Measurements from ENCODE around the gene RBMS3. TPM values are rescaled to one million over a fixed set of nuclear protein-coding genes. Genes with fewer than 3 reads are reported as not detected.

The RBMS3 gene
- total RNA-seq, 2 donors from 2014 or later = 2.8 to 9.6 TPM

- Histone ChIP-seq H3K9me3 (no peaks in the 10 kb centered on the region), H3K4me3 (no peak overlapping the region), H3K27ac (no peak overlapping the region), H3K4me1 (peaks cover 4% of the 10 kb centered on the region), H3K27me3 (no peaks in the 10 kb centered on the region), H3K36me3 (no peaks in the 10 kb centered on the region), H3K9ac (ENCODE audit: low read depth in 2 of 2, low read length in 2 of 2) (no peak overlapping the region)
- intact Hi-C loops (cut with DNase I) = no loop called here
- TF ChIP-seq CTCF (IDR thresholded peaks at IDR 0.05) = no peak
- no peak for DNase-seq
Observed at GRCh38 chr3:29639578-29640290, 358.9 kb downstream of the RBMS3 start.

- DNase-seq = peak; percentile 25
- no peaks in the 10 kb centered on the region for H3K36me3 ChIP-seq
- H3K9ac ChIP-seq (ENCODE audit: low read depth in 2 of 2, low read length in 2 of 2) = no peak overlapping the region
- TF ChIP-seq CTCF (IDR thresholded peaks at IDR 0.05) = no peak
- no peaks in the 10 kb centered on the region for H3K27me3 ChIP-seq
- intact Hi-C loops (cut with DNase I) = no loop called here
- H3K27ac ChIP-seq = peak overlapping the region; percentile 13
- H3K4me3 ChIP-seq = no peak overlapping the region
- H3K4me1 ChIP-seq = peaks cover 4% of the 10 kb centered on the region
- no peaks in the 10 kb centered on the region for H3K9me3 ChIP-seq
Observed at GRCh38 chr3:29642393-29643033, 361.6 kb downstream of the RBMS3 start.

- Histone ChIP-seq H3K4me1 (peaks cover 4% of the 10 kb centered on the region), H3K4me3 (no peak overlapping the region), H3K27me3 (no peaks in the 10 kb centered on the region), H3K27ac (peak overlapping the region; percentile 13), H3K36me3 (no peaks in the 10 kb centered on the region), H3K9ac (ENCODE audit: low read depth in 2 of 2, low read length in 2 of 2) (no peak overlapping the region), H3K9me3 (no peaks in the 10 kb centered on the region)
- intact Hi-C loops (cut with DNase I) = no loop called here
- TF ChIP-seq CTCF (IDR thresholded peaks at IDR 0.05) = no peak
- DNase-seq = no peak
Observed at GRCh38 chr3:29643034-29643425, 362.2 kb downstream of the RBMS3 start.

GRCh38 chr3:29644261-29644660, 363.4 kb downstream of the RBMS3 start:
- Histone ChIP-seq H3K27me3 (no peaks in the 10 kb centered on the region), H3K9me3 (no peaks in the 10 kb centered on the region), H3K9ac (ENCODE audit: low read depth in 2 of 2, low read length in 2 of 2) (no peak overlapping the region), H3K4me1 (peaks cover 4% of the 10 kb centered on the region), H3K27ac (no peak overlapping the region), H3K36me3 (no peaks in the 10 kb centered on the region), H3K4me3 (no peak overlapping the region)
- no peak for TF ChIP-seq CTCF (IDR thresholded peaks at IDR 0.05)
- intact Hi-C loops (cut with DNase I) = no loop called here
- no peak for DNase-seq

GRCh38 chr3:29644956-29645636, 364.2 kb downstream of the RBMS3 start:
- intact Hi-C loops (cut with DNase I) = no loop called here
- H3K27me3 ChIP-seq = no peaks in the 10 kb centered on the region
- H3K9me3 ChIP-seq = no peaks in the 10 kb centered on the region
- H3K4me3 ChIP-seq = no peak overlapping the region
- TF ChIP-seq CTCF (IDR thresholded peaks at IDR 0.05) = no peak
- H3K9ac ChIP-seq (ENCODE audit: low read depth in 2 of 2, low read length in 2 of 2) = no peak overlapping the region
- no peak for DNase-seq
- no peaks in the 10 kb centered on the region for H3K36me3 ChIP-seq
- peaks cover 4% of the 10 kb centered on the region for H3K4me1 ChIP-seq
- no peak overlapping the region for H3K27ac ChIP-seq

Data from colonic mucosa (tissue), 4 donors.